ENCODE measurements around the gene SECISBP2.

DNA sequence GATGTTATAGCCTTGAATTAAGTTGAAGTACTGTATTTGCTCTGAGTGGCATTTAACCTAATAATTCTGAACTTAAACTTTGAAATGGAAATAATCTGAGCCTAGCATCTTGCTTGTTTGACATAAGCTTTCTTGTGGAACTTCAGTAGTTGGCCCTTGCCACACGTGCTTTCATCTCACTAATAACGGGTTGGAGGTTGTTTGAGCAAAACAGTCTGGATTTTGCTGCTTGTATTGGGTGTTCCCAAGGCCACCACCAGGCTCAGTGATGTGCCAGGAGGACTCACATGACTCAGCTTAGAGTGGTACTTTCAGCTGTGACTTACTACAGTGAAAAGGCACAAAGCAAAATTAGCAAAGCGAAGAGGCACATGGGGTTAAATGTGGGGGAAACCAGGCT, 35.7 kb downstream of the SECISBP2 start:
- no peak for TF ChIP-seq ZNF274 (IDR thresholded peaks at IDR 0.05; ENCODE audit: low read depth, low read length)
- TF ChIP-seq YY1 (IDR thresholded peaks at IDR 0.05; ENCODE audit: insufficient read depth, insufficient read length), result no peak
- TF ChIP-seq SUZ12 (IDR thresholded peaks at IDR 0.05; ENCODE audit: extremely low read depth, insufficient read depth, insufficient read length), result no peak

Data from NT2/D1 (cell line).